Suppressor macrophage treated with lipopolysaccharide for 4 hours (primary cell): ENCODE measurements around the gene RASSF3.
A peak's percentile ranks its signal among the peaks of the same experiment; 100 is the strongest.
"Not testable (repeated sequence)": the region's sequence is repeated elsewhere in the genome, so short reads cannot be mapped to it uniquely, and the experiment has no call there.

Source experiments
- DNase-seq: peaks from one replicate; pipeline ENCODE4 v3.0.0-alpha.2; 2020

Gene RASSF3

DNA sequence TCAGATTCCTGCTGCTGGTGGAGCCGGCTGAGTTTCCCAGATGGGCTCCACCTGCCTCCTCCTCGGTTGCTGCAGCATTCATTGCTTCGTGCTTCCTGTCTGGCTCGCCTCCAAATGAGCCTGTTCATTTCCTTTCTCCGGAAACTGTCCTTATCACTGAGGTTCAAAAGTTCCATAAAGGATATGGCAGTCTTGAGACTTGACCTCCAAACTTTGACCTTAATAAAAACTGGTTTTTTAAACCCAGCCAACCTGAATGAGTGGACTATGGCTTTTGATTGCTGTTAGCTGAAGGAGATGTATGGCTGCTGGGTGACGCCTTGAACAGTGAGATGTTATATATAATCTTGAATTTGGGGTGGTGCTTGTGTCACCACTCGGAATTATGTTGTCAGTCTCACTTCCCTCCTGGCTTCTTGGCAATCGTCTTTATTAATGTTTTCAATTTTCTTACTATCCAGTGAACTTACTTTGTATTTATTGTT is 62.7 kb downstream of the RASSF3 start:
- DNase-seq: peak; percentile 56

DNA sequence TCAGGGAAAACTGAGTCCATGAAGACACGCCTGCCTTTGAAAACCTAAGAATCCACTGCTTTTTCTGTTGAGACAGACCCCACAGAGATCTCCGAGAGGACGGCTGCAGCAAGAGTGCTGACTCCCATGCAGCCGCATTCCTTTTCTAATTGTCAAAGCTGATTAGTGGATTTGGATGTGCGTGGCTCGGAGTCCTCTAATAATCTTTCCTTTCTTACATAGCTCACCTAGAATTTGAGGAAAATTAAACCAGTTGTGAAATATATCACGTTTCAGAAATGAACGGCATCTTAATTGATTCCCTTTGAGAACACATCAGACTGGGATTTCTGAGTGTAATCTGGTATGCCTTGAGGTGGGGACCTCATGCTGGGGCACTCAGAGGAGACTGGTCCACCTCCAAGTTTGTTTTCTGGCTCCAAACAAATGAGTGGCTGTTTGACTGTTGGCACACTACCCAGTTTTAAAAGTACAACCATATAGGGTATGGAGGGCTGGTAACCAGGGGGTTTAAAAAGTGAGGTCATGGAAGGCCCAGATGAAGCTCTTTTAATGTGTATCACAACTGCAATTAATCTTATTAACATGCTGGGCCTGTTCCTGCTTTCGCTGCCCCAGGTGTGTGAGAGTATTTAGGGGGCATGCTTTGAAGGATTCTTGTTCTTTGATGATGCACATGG is 63.3 kb downstream of the RASSF3 start:
- no peak for DNase-seq

DNA sequence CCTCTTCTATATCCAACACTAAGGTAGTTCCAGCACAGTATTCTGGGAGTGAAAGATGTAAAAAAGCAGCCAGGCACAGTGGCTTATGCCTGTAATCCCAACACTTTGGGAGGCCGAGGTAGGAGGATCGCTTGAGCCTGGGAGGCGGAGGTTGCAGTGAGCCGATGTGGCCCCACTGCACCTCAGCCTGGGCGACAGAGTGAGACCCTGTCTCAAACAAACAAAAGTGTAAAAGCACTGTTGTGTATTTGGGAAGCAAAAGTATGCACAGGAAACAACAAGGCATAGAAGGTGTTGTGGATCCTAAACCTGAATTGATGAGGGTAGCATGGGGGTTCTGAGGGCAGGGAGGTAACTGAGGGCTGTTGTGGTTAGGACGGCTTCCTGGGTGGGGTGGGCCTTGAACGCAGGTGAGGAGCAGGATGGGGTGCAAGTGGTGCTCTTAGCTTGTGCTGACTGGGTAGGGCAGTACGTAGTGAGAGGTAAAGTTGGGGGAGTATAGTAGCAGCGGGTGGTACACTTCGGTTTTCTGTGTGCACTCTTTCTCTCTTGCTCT is 64.2 kb downstream of the RASSF3 start:
- no peak for DNase-seq

DNA sequence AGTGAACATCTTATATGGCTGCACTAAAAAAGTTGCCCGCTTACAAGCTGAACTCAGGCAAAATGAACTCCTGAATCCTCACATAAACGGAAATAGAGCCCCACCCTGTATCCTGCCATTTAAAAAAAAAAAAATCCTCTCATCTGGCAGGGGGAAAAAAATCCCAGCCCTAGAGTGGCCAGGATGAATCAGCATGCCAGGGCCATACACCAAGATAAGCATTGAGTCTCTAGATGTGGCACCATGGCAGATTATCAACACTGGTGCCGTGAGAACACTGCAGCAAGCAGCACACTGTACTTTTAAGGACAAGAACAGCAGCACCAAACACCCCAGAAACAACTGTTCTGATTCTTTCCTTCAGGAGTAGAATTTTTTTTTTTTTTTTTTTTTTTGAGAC is 65.5 kb downstream of the RASSF3 start:
- DNase-seq: no peak

DNA sequence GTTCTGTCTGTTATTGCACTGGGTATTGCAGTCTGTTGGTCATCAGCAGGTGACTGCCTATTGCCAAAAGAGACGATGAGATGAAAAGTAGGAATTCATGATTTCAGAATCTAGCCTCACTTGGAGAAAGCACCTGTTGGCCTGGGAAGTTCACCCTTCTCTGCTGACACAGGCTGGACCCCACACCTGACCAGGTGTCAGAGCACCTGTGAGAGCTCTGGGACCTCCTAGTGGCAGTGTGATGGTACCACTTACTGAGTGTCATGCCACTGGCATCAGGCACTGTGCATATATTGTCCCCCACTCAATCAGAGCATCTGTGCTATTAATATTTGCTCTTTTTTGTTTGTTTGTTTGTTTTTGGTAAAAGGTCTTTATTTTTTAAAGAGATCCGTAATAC is 68.0 kb downstream of the RASSF3 start:
- no peak for DNase-seq

DNA sequence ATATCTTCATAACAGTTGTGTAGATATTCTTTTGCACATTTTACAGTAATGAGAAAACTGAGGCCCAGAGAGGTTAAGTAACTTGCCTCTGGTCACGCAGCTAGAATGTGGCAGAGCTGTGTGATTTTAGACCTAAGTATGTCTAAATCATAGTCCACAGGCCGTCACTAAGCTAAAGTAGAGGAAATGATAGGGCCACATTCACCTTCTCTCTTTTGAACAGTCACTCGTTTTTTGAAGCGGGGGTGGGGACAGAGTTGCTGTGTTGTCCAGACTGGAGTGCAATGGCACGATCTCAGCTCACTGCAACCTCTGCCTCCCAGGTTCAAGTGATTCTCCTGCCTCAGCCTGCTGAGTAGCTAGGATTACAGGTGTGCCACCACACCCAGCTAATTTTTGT is 68.5 kb downstream of the RASSF3 start:
- no peak for DNase-seq

DNA sequence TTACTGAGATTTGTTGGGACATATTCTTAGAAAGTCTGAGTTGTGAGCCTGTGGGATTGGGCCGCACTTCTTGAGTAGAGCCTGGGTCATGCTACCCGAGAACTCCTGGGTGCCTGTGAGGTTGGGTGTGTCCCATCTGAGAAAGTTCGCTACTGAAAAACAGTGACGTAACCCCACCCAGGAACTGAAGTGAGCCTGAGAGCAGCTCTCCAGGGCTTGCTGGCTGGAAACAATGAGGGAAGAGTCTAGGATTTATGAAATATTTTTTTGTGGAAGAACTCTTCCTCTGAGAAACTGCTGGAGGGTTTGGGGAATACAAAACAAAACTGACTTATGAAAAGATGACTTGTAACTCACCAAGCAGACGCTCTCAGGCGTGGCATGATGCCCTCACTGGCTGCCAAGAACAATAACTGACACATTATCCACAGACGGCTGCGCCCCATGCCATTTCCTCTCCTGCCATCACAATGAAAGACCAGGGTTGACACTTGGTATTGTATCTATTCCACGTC is 69.2 kb downstream of the RASSF3 start:
- DNase-seq: peak; percentile 73

DNA sequence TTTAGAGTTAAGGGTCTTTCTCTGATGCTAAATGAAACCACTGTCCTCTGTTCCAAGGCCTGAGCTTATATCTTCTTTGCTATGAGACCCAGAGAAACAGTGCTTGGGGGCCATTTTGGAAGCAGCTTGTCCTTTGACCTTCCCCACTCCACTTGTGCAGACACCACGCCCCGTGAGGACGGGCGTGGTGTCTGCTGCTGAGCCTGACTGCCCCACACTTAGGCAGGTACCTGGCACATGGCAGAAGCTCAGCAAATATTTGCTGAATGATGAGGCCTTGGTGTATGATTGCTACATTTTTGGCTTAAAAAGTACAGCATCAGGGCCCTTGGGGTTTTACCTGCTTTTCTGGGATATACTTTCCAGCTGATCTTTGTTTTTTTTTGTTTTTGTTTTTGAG is 69.9 kb downstream of the RASSF3 start:
- DNase-seq: no peak

DNA sequence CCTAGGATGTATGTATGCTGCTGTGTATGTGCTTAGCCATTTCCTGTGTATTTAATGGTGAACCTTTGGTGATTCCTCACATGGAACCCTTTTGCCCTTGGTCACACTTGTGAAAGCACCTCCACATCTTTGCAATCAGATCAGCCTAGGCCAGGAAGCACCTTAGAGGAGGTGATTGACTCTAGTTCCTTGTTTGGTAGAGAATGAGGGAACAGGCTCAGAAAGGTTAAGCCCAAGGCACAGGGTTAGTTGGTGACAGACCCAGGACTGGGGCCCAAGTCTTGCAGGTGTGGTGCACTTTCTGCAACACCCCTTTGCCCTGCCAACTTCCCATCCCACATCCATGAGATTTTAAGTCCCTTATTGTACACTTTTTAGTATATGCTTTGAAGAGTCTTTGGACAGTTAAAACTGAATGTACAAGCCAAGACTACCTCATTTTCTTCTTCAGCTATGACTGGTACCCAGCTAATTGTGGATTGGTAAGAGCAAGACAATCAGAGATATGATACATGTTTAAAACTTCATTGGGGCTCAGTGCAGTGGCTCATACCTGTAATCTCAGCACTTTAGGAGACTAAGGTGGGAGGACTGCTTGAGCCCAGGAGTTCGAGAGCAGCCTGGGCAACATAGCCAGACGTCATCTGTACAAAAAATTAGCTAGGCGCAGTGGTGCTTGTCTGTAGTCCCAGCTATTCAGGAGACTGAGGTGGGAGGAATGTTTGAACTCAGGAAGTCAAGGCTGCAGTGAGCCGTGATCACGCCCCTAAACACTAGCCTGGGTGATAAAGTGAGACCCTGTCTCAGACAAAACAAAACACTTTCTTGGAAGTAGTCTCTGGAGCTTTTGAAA is 71.1 kb downstream of the RASSF3 start:
- DNase-seq: no peak

DNA sequence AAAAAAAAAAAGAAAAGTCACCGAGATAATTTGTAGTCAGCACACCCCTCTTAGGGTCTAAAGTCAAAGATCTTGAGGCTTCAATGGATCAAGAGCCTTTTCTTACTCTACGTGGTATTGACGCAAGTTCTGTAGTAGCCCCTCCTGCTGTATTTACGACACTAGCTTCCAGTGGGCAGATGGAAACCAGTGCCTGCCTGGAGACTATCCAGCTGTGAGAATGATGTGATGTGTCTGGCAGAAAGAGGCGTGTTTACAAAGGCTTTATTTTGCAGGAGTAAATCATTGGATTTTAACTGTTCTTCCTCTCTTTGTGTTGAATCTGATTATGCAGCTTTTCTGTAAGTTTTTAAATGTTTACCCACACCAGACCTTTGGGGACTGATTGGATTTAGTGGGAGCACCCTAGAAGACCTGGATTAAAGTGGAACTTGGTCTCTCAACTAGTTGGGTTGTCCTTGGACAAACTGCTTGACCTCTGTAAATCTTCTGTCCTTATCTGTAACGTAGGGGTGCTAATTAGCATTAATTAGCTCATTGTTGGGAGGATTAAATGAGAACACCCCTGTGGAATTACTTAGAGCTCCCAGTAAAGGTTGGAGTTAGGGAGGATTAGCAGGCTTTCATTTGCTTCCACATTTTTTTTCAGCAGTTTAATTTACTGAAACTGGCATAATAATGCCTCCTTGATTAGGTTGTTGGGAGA is 72.4 kb downstream of the RASSF3 start:
- peak; percentile 66 for DNase-seq

DNA sequence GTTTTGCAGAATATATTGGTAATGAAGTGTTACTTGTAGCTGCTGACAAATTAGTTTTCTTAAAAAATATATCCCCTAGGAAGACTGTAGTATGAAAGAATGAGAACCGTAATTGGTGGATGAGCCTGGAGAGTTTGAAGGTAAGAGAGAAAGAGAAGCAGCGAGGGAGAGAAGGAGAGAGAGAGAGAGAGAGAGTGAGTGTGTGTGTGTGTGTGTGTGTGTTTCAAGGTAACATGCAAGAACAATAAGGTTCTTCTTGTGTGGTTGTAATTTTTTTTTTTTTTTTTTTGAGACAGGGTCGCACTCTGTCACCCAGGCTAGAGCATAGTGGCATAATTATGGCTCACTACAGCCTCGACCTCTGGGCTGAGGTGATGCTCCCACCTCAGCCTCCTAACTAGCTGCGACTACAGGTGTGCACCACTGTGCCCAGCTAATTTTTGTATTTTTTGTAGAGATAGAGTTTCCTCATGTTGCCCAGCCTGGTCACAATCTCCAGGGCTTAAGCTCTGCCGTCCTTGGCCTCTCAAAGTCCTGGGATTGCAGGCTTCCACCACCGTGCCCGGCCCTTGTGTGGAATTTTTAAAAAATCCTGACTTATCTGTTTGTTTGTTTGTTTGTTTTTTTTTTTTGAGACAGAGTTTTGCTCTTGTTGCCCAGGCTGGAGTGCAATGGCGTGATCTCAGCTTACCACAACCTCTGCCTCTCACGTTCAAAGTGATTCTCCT is 73.7 kb downstream of the RASSF3 start:
- DNase-seq: no peak

DNA sequence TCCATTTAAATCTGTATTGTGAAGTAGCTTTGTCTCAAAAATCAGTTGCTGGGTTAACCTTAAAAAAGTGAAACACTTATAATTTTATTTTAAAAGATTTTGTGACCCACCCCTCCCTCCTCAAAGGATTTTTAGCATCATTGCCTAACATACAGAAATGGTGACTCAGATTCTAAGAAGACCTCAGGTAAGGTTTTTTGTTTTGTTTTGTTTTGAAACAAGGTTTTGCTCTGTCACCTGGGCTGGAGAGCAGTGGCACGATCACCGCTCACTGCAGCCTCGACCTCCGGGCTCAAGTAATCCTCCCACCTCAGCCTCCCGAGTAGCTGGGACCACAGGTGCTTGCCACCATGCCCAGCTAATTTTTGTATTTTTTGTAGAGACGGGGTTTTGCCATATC is 74.8 kb downstream of the RASSF3 start:
- DNase-seq: no peak

DNA sequence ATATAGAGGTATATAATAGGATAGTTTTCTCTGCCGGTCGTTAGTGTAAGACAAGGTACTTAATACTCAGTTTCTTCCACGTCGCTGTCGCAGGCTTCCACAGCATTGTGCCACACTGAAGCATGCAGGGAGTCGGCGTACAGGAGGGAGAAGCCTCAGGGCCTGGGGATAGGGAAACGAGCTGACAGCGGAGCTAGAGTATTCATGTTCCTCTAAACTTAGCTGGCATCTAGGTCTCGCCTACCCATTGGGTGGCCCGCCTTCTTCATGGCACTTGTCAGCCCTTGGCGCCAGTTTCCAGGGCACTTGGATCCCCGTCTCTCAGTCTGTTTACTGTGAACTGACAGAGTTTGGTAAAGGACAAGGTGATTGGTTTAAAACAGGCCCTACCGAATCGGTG is 75.3 kb downstream of the RASSF3 start:
- no peak for DNase-seq

DNA sequence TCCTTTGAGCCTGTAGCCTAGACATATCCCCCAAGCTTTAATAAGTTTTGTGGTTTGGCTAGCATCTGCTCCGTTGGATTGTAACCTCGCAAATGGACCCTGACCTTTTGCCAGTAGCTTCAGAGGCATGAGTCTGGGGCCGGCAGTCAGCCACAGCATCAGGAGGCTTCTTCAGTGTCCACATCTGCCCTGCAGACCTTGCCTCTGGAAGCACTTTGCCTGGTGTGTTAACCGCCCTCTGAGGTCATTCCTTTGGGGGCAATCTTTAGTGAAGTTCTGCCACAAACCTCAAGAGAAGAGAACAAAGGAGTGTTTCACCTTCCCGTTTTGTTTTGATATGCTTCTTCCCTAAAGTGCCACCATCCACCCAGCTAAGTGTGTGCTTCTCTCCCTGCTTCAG is 77.5 kb downstream of the RASSF3 start:
- DNase-seq: no peak

DNA sequence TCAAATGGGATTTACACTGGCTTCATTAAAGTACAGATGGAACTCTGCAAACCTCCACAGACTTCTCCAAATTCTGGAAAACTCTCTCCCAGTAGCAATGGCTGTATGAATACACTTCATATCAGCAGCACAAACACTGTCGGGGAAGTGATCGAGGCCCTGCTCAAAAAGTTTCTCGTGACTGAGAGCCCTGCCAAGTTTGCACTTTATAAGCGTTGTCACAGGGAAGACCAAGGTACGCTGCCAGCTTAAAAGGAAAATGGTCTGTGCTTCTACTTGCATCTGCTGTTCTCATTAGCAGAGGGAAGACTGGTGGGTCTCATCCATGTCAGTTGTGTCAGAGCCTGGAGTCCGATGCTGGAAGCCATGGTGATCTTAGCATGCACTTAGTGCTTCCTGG is 77.9 kb downstream of the RASSF3 start:
- no peak for DNase-seq

DNA sequence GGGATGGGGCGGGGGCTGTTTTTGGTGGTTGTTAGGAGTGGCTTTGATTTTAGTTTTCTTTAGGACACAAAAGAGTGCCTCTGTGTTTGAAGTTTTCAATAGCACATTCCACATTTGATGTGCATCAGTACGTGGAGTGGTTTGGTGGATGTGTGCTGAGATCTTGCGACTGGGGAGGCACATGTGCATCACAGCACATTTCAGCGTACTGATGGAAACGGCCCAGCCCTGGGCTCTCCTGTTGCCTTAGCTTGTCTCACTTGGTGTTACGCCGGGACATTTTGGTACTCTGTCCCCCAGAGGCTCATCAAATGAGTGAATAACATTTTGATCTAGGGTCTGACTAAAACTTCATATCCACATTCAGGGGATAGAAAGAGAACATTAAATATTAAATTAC is 78.4 kb downstream of the RASSF3 start:
- no peak for DNase-seq

DNA sequence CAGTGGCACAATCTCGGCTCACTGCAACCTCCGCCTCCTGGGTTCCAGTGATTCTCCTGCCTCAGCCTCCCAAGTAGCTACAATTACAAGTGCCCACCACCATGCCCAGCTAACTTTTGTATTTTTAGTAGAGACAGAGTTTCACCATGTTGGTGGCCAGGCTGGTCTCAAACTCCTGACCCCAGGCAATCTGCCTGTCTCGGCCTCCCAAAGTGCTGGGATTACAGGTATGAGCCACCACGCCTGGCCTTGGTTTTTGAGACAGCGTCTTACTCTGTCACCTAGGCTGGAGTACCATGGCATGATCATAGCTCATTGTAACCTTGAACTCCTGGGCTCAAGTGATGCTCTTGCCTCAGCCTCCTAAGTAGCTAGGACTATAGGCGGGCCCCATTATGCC is 79.9 kb downstream of the RASSF3 start:
- not testable (repeated sequence) for DNase-seq

DNA sequence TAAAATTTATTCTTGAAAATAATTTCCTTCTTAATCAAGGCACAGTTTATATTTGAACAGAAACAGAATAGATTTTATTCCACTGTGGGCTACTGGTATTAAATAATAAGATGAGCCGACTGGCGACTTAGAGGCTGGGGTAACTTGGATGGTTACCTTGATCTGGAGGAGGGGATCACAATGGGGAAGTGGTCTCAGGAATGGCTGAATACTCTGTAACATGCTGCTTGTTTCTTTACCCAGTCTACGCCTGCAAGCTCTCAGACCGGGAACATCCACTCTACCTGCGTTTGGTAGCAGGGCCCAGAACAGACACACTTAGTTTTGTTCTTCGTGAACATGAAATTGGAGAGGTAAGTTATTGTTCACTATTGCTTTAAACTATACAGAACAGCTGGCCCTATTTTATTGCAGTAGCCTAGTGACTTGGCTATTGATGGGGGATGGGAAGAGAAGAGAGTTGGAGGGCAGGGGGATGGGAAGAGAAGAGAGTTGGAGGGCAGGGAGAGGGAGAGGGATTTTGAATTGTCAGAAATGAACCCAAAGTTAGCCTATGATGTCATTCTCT is 81.0 kb downstream of the RASSF3 start:
- no peak for DNase-seq

DNA sequence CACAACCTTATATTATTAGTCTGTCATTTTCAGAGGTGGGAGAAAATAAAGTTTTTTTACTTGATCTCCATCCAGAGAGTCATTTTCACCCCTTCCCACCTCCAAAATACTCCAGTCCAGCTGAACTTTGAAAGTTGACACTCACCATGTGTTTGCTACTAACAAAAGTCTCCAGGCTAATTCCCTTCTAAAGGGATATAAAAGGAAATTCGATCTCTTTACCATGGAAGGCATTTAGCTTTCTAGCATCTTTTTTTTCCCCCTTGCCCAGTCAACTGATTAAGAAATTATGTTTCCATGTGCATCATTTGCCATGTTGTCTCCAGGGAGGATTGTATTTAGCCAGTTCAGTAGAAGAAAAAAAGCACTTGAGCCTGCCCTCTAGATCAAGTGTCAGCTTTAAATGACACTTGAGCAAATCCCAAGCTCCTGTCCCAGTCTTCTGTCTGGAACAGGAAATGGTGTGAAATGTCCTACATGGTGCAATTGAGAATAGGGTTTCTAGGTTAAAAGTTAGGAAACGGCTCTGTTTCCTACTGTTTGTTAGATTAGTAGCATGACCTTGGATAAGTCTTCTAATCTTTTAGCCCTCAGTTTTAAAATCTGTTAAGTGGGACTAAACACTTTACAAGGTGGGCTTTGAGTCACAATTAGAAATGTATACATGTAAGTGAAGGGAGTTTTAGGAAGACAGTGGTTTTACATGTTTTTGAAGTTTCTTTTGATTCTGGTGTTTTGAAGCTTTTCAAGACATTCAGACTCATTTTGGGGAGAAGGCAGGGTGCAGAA is 81.7 kb downstream of the RASSF3 start:
- DNase-seq: no peak

DNA sequence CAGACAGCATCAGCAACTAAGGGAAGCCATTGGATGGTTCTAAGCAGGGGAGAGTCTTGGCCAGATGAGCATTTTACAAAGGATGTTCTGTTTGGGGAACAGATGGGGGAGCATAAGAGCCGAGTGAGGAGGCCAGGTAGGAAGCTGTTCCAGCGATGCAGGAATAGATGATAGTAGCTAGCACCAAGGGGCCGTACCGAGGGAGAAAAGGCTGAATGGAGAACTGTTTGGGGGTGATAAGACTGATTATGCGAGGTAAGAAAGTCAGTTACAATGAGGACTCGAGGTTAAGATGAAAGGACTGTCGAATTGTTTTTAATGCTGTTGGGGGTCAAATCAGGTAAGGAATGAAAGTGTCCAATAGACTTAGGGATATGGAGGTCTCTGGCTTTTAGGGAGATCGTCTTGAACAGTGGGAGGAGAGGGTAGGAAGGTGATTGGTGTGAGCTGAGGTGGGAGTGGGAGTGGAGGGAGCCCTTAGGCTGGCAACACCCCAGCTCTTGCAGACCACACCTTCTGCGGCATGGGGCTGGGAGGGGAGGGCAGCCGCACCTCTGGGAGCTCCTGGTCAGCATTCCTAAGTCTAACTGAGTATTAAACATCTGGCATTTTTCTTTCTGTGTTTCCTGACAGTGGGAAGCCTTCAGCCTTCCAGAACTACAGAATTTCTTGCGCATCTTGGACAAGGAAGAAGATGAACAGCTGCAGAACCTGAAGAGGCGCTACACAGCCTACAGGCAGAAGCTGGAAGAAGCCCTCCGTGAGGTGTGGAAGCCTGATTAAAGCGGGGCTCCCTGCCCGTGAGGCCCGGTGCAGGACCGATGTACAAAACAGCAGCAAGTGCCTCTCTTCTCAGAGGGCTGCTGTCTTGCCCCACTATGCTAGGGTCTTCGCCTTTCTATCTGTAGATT is 84.1 kb downstream of the RASSF3 start:
- DNase-seq: no peak
